ENCODE results near the gene MED6. TPM values are rescaled to one million over a fixed set of nuclear protein-coding genes. Genes with fewer than 3 reads are reported as not detected.

The MED6 gene
- total and polyA plus RNA-seq, 2 of the 13 experiments (the other 11 are each of a cell fraction or from before 2014, with no cell fraction given) = 44.8 to 47.8 TPM

DNA sequence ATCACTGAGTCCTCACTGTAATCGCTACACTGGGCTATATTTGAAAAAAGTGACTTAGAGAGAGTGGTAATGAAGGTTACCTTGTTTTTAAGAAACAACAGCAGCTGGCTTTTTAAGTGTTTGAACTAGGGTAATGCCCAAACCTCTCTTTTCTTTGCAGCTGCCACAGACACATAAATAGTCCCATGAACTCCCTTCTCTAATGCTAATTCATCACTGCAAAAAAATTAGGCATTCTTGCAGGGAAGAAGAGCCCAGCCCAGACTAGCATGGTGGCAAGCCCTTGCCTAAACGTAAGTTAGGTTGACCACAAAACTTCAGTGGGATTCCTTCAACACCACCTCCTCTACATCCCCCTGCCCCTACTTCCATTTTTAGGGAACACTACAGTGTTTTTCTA is 17.9 kb upstream of the MED6 start:
- H3K9ac ChIP-seq (ENCODE audit: insufficient read depth, low read depth, low read length) = no peak overlapping the region
- H2AFZ ChIP-seq (ENCODE audit: low read length) = no peak overlapping the region
- FAIRE-seq (no peak), ATAC-seq (no peak), DNase-seq (ENCODE audit: low spot score) (no peak)
- H3K4me1 ChIP-seq (ENCODE audit: insufficient read depth, low read length) = no peaks in the 10 kb centered on the region
- TF ChIP-seq KLF13 (CRISPR knock-in tag; IDR thresholded peaks at IDR 0.05) (no peak), NFKB2 (CRISPR knock-in tag; IDR thresholded peaks at IDR 0.05; ENCODE audit: borderline replicate concordance) (no peak), ZNF720 (CRISPR knock-in tag; IDR thresholded peaks at IDR 0.05) (no peak), HMGA1 (CRISPR knock-in tag; conservative IDR thresholded peaks at IDR 0.05) (no peak), SALL1 (CRISPR knock-in tag; IDR thresholded peaks at IDR 0.05) (no peak)
- BruUV-seq (replicated peaks) = no TSS peak
- H3K4me3 ChIP-seq (replicated peaks in 1 of 3; ENCODE audit: insufficient read depth in 1 of 3, low read depth in 2 of 3, low read length in 3 of 3) = no peak overlapping the region
- H3K79me2 ChIP-seq (ENCODE audit: insufficient read depth, low read length) = no peaks in the 10 kb centered on the region
- CTCF ChIA-PET (ENCODE audit: low intra/inter-chr PET ratio, low total read pairs) = no interaction called here
- H3K9me3 ChIP-seq (ENCODE audit: low read length) = no peaks in the 10 kb centered on the region
- H3K27me3 ChIP-seq (ENCODE audit: control insufficient read depth in 1 of 2, insufficient read depth in 2 of 2, low read length in 2 of 2) = 0 out of 5 replicates have a peak, but pooled peaks cover 0 to 4% of the 10 kb centered on the region in 2 experiments
- in situ Hi-C loops (cut with HindIII; ENCODE audit: extremely low pct_ligation_motif_present, low pct_unique_long_range_greater_than_20kb) (loop anchor here (25.0 kb wide), 1 partner anchor 344 kb away; no protein-coding TSS in a partner anchor), intact Hi-C loops (cut with micrococcal nuclease; ENCODE audit: unreplicated experiment) (no loop called here)
- no peak overlapping the region for H3K27ac ChIP-seq (ENCODE audit: extremely low read length, insufficient read depth, low read length)
- WGBS (ENCODE audit: low lambda C conversion rate) = 17% methylated on average over 2 of the region's 2 CpGs
- no peaks in the 10 kb centered on the region for H3K36me3 ChIP-seq (replicated peaks in 1 of 2; ENCODE audit: control insufficient read depth in 1 of 2, insufficient read depth in 2 of 2, low read length in 2 of 2)
- no peak overlapping the region for H3K4me2 ChIP-seq (ENCODE audit: low read depth, low read length)
- no peaks in the 10 kb centered on the region for H4K20me1 ChIP-seq (ENCODE audit: insufficient read depth, low read length)
- POLR2A ChIA-PET = no interaction called here

GRCh38 chr14:70616646-70617045 is 16.2 kb upstream of the MED6 start:
- Histone ChIP-seq H3K27me3 (ENCODE audit: control insufficient read depth in 1 of 2, insufficient read depth in 2 of 2, low read length in 2 of 2) (0 out of 5 replicates have a peak, but pooled peaks cover 0 to 4% of the 10 kb centered on the region in 2 experiments), H3K9me3 (ENCODE audit: low read length) (no peaks in the 10 kb centered on the region), H3K4me3 (replicated peaks in 1 of 3; ENCODE audit: insufficient read depth in 1 of 3, low read depth in 2 of 3, low read length in 3 of 3) (no peak overlapping the region), H3K79me2 (ENCODE audit: insufficient read depth, low read length) (no peaks in the 10 kb centered on the region), H4K20me1 (ENCODE audit: insufficient read depth, low read length) (no peaks in the 10 kb centered on the region), H3K9ac (ENCODE audit: insufficient read depth, low read depth, low read length) (no peak overlapping the region), H3K4me1 (ENCODE audit: insufficient read depth, low read length) (no peaks in the 10 kb centered on the region), H2AFZ (ENCODE audit: low read length) (no peak overlapping the region), H3K36me3 (replicated peaks in 1 of 2; ENCODE audit: control insufficient read depth in 1 of 2, insufficient read depth in 2 of 2, low read length in 2 of 2) (no peaks in the 10 kb centered on the region), H3K4me2 (ENCODE audit: low read depth, low read length) (no peak overlapping the region), H3K27ac (ENCODE audit: extremely low read length, insufficient read depth, low read length) (no peak overlapping the region)
- DNase-seq (ENCODE audit: low spot score) = no peak
- ChIA-PET POLR2A (no interaction called here), CTCF (ENCODE audit: low intra/inter-chr PET ratio, low total read pairs) (no interaction called here)
- in situ Hi-C loops (cut with HindIII; ENCODE audit: extremely low pct_ligation_motif_present, low pct_unique_long_range_greater_than_20kb) = loop anchor here (25.0 kb wide), 1 partner anchor 346 kb away; no protein-coding TSS in a partner anchor
- TF ChIP-seq CEBPB (IDR thresholded peaks at IDR 0.05; ENCODE audit: borderline replicate concordance, low read depth, low read length) = peak; percentile 17; the same call in 1 of the 2 replicates
- no peak for TF ChIP-seq ZNF768 (CRISPR knock-in tag; IDR thresholded peaks at IDR 0.05)
- FAIRE-seq = no peak
- 49% methylated on average over 3 of the region's 3 CpGs for WGBS (ENCODE audit: low lambda C conversion rate)
- no TSS peak for BruUV-seq (replicated peaks)
- ATAC-seq = no peak
- intact Hi-C loops (cut with micrococcal nuclease; ENCODE audit: unreplicated experiment) = no loop called here

All from HepG2 (cell line).